Caki2 (cell line): Measurements from ENCODE around the gene SNRPN. TPM values are rescaled to one million over a fixed set of nuclear protein-coding genes. Genes with fewer than 3 reads are reported as not detected.
A peak's percentile ranks its signal among the peaks of the same experiment; 100 is the strongest.
"Not testable (repeated sequence)": the region's sequence is repeated elsewhere in the genome, so short reads cannot be mapped to it uniquely, and the experiment has no call there.

Experiments used
- DNase-seq: peaks from one replicate; pipeline ENCODE4 v3.0.0-alpha.2; 2015; ENCODE audit warnings: low read depth
- in situ Hi-C: cut with HindIII; loops from 2 replicates; pipeline ENCODE4 v1.10.0; 2016; ENCODE audit warnings: low sequenced_read_pairs, low pct_unique_long_range_greater_than_20kb, mixed read lengths
- total RNA-seq: library from RNA; depleted of rRNA; stranded (reverse); fragments of >200 nt; shearing (Covaris generic); gene quantifications from 2 replicates; pipeline ENCODE4 v1.2.3, GENCODE V29; 2014; ENCODE audit warnings: low replicate concordance; rRNA removed

SNRPN gene
- total RNA-seq: 101 and 128 TPM in 2 replicates

- in situ Hi-C loops: no loop called here
- DNase-seq: peak; percentile 43
Measured at GRCh38 chr15:24954783-24955530, at the start of gene SNRPN, which contains the start of gene SNURF. Gene SNRPN, plus strand, starts transcription at chr15:24954987. Its CDS starts 19,467 bp downstream, at chr15:24974454. Gene SNURF, plus strand, starts transcription at chr15:24954987. Its CDS starts 62 bp downstream, at chr15:24955049.

DNA sequence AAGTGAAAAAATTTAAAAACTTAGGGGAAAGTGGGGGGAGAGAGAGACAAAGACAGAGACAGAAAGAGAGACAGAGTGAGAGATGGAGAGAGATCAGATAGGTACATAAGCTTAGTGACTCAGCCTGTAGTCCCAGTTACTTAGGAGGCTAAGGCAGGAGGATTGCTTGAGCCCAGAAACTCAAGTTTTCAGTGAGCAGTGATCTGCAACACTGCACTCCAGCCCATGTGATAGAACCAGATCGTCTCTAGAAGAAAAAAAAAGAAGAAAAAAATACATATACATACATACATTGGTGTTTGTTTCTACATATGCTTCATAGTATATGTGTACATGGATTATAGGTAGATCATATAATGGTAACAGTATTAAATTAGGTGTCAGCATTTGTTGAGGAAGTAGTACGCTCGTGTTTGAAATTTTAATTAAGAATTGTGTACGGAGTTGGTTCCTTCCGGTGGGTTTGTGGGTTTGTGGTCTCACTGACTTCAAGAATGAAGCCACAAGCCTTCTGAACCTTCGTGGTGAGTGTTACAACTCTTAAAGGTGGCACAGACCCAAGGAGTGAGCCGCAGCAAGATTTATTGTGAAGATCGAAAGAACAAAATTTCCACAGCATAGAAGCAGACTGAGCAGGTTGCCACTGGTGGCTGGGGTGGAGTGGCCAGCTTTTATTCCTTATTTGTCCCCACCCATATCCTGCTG, 38.3 kb upstream of the SNRPN start:
- no peak for DNase-seq
- in situ Hi-C loops: no loop called here

DNA sequence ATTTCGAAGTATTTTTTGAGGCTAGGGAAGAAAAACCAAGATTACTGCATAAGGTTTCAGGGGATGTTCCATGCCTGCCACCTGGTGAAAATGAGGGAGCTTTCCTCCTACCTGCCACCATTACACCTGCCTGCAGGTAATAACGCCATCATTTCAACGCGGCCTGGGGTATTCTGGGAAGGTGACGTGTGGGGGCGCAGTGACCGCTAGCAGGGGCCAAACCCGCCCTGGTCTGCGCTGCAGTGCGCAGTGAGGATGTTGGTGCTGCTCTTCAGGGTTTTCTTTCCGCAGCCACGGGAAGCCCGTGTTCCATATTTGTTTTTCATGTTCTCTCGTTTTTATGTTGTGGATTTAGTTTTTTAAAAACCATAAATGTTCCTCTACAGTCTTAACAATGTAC, 37.4 kb upstream of the SNRPN start:
- in situ Hi-C loops: no loop called here
- DNase-seq: no peak

DNA sequence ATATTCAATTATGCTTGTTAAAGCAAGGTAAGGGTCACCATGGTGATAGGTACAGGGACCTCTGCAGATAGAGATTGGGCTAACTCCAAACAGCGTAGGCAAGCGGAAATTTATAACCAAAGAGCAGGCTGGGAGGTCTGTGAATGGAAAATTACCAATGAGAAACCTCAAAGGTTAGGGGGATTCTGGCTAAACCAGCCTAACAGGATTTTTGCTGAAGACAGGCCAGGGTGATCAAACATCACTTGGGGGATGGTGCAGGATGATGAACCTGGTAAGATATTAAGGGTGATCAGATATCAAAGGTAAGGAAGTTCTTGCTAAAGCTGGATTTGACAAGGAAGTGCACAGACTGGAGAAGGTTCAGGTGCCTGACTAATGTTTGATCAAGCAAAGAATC, 35.3 kb upstream of the SNRPN start:
- no peak for DNase-seq

DNA sequence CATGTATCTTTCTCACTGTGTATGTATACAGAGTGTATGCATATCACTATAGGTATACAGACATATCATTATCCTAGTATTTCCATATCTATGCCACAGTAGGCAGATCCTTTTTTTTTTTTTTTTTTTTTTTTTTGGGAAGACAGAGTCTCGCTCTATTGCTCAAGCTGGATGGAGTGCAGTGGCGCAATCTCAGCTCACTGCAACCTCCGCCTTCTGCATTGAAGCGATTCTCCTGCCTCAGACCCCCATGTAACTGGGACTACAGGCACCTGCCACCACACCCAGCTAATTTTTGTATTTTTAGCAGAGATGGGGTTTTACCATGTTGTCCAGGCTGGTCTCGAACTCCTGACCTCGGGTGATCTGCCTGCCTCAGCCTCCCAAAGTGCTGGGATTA, 32.0 kb upstream of the SNRPN start:
- DNase-seq: not testable (repeated sequence)

More for the DNA sequence above, 35.3 kb upstream of the SNRPN start:
- in situ Hi-C loops: no loop called here

GRCh38 chr15:24924153-24924552, 30.6 kb upstream of the SNRPN start:
- in situ Hi-C loops: no loop called here
- DNase-seq: no peak

More for the DNA sequence above, 32.0 kb upstream of the SNRPN start:
- in situ Hi-C loops: not testable (repeated sequence)

GRCh38 chr15:24924621-24925020, 30.2 kb upstream of the SNRPN start:
- DNase-seq: no peak
- in situ Hi-C loops: no loop called here

DNA sequence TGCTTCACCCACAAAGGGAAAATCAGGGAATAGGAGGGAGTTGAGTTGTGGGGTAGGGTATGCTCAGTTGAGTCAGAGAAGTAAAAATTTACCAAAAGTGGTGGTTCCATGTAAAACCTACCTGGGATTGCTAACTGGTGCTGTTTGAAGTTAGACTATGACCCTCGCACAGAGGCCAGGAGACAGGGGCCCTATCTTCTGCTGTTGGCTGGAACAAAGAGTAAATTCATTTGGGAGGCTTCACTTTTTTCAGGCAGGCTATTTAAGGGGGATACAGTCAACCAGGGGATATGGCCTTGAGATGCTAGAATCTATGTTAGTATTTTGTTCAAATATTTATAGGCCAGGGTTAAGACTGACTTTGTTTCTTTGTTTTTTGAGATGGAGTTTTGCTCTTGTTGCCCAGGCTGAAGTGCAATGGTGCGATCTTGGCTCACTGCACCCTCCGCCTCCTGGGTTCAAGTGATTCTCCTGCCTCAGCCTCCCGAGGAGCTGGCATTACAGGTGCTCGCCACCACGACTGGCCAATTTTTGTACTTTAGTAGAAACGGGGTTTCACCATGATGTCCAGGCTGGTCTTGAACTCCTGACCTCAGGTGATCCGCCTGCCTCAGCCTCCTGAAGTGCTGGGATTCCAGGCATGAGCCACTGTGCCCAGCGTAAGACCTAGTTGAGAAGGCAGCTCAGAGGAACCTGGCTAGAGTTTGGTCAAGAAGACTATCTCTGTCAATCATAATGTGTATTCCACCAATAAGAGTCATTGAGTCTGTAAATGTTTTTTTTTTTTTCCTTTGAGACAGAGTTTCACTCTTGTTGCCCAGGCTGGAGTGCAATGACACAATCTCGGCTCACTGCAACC, 22.7 kb upstream of the SNRPN start:
- DNase-seq, in situ Hi-C loops: not testable (repeated sequence)

GRCh38 chr15:24933716-24934115, 21.1 kb upstream of the SNRPN start:
- DNase-seq: no peak
- in situ Hi-C loops: no loop called here

DNA sequence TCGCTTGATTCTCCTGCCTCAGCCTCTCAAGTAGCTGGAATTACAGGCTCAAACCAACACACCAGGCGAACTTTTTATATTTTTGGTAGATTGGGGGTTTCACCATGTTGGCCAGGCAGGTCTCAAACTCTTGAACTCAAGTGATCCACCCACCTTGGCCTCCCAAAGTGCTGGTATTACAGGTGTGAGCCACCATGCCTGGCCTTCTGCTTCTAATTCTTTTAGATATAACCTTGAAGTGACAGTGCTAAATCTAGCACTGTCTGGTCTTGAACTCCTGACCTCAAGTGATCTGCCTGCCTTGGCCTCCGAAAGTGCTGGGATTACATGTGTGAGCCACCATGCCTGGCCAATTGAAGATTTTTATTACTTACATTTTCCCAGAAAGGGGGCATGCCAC, 16.6 kb upstream of the SNRPN start:
- DNase-seq, in situ Hi-C loops: not testable (repeated sequence)

DNA sequence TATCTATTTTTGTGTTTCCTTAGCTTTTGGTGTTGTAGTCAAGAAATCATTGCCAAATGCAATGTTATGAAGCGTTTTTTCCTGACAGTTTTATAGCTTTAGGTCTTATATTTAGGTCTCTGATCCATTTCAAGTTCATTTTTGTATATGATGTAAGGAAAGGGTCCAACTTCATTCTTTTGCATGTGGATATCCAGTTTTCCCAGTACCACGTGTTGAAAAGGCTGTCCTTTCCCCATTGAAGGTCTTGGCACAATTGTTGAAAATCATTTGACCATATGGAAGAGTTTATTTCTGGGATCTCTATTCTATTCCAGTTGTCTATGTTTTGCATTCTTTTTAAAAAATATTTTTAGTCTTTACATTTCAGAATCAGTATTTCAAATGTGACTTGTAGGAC, 14.6 kb upstream of the SNRPN start:
- DNase-seq: no peak
- in situ Hi-C loops: no loop called here

DNA sequence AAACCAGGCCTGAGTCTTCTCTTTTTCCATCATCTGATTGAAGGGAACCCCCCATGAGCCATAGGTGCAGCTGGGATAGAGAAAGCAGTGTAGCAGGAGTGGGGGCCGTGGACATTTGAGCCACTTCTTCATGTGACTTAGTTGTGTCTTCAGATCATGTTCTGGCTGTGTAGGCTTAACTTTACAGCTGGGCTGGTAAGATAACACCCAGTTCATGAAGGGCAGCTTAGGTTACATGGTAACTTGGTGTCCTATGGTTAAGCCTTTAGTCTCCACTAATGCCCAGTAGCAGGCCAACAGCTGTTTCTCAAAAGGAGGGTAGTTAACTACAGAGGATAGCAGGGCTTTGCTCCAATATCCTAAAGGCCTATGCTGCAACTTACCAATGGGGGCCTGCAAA, 11.4 kb upstream of the SNRPN start:
- in situ Hi-C loops: no loop called here

GRCh38 chr15:24944954-24945353, 9.8 kb upstream of the SNRPN start:
- DNase-seq: peak; percentile 21
- in situ Hi-C loops: no loop called here

More for the DNA sequence above, 11.4 kb upstream of the SNRPN start:
- DNase-seq: no peak

DNA sequence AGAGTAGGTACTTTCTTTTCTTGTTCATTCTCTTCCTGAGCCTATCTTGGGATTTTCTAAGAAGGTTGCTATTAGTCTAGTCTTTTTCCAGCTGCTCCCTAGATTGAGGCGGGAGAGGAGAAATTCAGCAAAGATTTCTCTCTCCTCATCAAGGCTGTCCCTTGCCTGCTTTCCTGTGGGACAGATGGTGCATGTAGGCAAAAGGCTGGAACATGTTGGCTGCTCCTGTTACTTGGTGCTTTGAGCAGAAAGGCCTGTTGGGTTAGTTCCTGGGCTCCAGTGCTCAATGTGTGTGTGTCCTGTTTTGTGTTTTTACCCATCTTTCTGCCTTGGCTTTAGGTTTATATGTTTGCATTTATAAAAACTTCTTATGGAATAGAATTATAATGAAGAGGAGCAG, 9.1 kb upstream of the SNRPN start:
- DNase-seq: no peak
- in situ Hi-C loops: no loop called here

DNA sequence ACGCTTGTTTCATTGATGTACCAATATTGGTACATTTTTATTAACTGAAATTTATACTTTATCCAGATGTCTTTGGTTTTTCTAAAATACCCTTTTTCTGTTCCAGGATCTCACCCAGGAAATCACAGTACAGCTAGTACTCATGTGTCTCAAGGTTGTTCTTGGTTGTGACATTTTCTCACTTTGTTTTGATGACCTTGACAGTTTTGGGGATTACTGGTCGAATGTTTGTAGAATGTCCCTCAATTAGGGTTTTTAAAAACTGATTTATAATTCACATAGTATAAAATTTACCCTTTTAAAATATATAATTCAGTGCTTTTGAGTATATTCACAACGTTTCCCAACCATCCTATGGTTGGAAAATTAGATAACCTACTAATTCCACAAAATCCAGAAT, 6.3 kb upstream of the SNRPN start:
- DNase-seq: no peak
- in situ Hi-C loops: no loop called here

DNA sequence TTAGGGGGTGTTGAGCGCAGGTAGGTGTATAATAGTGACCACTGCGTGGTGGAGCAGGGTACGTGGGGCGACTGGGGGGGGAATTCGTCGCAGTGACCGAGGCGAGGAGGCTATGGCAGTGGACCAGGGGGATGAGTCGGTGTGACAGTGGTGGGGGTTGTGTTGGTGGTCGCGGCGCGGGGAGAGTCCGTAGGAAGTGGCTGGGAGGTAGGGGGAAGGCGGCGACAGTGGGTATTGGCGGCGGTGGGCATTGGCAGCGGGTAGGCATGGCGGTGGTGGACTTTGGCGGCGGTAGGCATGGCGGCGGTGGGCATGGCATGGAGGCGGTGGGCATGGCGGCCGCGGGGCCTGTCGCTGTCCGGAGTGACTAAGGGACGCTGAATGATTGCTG, 739 bp downstream of the SNRPN start:
- DNase-seq: no peak
- in situ Hi-C loops: no loop called here

- DNase-seq: peak; percentile 83
- in situ Hi-C loops: no loop called here
Measured at GRCh38 chr15:24956111-24956838, 1.5 kb downstream of the SNRPN start.

- no peak for DNase-seq
- in situ Hi-C loops: no loop called here
Measured at GRCh38 chr15:24957691-24958090, 2.9 kb downstream of the SNRPN start.
